ENCODE data around the gene DPF3.

The DPF3 gene

DNA sequence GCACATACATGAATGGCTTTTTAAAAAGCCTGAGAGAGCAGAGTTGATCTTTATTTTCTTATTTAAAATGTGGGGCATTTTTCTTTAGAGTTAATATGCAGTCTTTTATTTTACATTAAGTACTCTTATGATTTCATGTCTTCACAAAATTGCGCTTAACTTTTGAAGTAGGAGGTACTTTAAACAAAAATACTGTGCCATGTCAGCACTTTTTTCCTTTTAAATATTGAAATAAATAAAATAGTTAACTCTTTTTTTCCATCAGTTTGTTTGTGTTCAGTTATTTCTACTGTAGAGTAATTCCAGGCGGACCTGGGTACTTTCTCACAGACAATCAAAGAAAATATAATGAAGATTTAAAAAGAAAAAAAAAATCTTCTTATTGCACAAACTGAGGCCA is 231.7 kb downstream of the DPF3 start:
- Histone ChIP-seq H3K9me3 (ENCODE audit: control insufficient read depth, insufficient read depth, low read length) (no peaks in the 10 kb centered on the region), H3K4me2 (ENCODE audit: low read length) (no peak overlapping the region), H4K20me1 (ENCODE audit: control insufficient read depth, insufficient read depth, low read depth, low read length) (no peaks in the 10 kb centered on the region), H3K27ac (ENCODE audit: low read depth, low read length) (no peak overlapping the region), H3K36me3 (ENCODE audit: control insufficient read depth, low read length) (no peaks in the 10 kb centered on the region), H3K4me3 (ENCODE audit: low read length) (no peak overlapping the region), H3K4me1 (ENCODE audit: control insufficient read depth, low read length) (no peaks in the 10 kb centered on the region), H3F3A (ENCODE audit: control insufficient read depth, insufficient read depth) (no peaks in the 10 kb centered on the region), H3K27me3 (ENCODE audit: control insufficient read depth, low read length) (no peaks in the 10 kb centered on the region; the same call in 1 of the 2 replicates), H3K79me2 (ENCODE audit: control insufficient read depth, low read length) (no peaks in the 10 kb centered on the region), H3K9me2 (replicated peaks; ENCODE audit: control insufficient read depth, low read length) (no peaks in the 10 kb centered on the region)
- TF ChIP-seq CTCF (IDR thresholded peaks at IDR 0.05; ENCODE audit: low read depth, low read length, poor library complexity, severe bottlenecking) (no peak), EZH2phosphoT487 (IDR thresholded peaks at IDR 0.05; ENCODE audit: borderline replicate concordance, low read length) (no peak)

DNA sequence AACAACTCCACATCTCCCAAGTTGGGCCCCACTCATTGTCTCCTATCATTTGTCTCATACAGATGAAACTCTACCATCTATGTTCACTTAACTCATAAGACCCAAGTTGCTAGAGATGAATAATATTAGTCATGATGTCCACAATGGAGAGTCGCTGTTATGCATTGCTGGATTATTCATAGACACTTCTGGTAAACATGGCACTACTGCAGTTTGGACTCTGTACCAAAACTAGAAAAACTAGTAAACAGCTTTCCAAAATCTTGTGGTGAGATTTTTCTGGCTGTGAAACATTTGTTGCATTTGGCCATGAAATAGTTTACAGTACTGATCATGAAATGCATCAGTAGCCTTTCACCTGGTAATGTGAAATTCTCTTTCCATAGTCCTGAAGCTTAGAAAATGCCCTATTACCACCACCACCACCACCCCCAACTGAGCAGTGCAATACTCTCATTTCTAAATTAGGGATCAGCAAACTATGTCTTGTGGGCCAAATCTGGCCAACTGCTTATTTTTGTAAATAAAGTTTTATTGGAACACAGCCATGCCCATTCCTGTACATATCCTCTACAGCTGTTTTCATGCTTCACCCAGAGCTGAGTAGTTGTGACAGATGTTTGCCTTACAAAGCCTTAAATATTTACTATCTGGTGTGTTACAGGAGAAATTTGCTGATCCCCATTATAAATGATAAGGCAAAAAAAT is 236.5 kb downstream of the DPF3 start:
- H3K27ac ChIP-seq (ENCODE audit: low read depth, low read length) = no peak overlapping the region
- H3K4me3 ChIP-seq (ENCODE audit: low read length) = no peak overlapping the region
- no peaks in the 10 kb centered on the region for H3K9me2 ChIP-seq (replicated peaks; ENCODE audit: control insufficient read depth, low read length)
- no peaks in the 10 kb centered on the region for H3K9me3 ChIP-seq (ENCODE audit: control insufficient read depth, insufficient read depth, low read length)
- H3K36me3 ChIP-seq (ENCODE audit: control insufficient read depth, low read length) = no peaks in the 10 kb centered on the region
- H3K4me2 ChIP-seq (ENCODE audit: low read length) = no peak overlapping the region
- H3K79me2 ChIP-seq (ENCODE audit: control insufficient read depth, low read length) = no peaks in the 10 kb centered on the region
- H3K4me1 ChIP-seq (ENCODE audit: control insufficient read depth, low read length) = no peaks in the 10 kb centered on the region
- TF ChIP-seq EZH2phosphoT487 (IDR thresholded peaks at IDR 0.05; ENCODE audit: borderline replicate concordance, low read length) (no peak), CTCF (IDR thresholded peaks at IDR 0.05; ENCODE audit: low read depth, low read length, poor library complexity, severe bottlenecking) (no peak)
- no peaks in the 10 kb centered on the region for H3F3A ChIP-seq (ENCODE audit: control insufficient read depth, insufficient read depth)
- H3K27me3 ChIP-seq (ENCODE audit: control insufficient read depth, low read length) = no peaks in the 10 kb centered on the region; the same call in 1 of the 2 replicates
- no peaks in the 10 kb centered on the region for H4K20me1 ChIP-seq (ENCODE audit: control insufficient read depth, insufficient read depth, low read depth, low read length)

DNA sequence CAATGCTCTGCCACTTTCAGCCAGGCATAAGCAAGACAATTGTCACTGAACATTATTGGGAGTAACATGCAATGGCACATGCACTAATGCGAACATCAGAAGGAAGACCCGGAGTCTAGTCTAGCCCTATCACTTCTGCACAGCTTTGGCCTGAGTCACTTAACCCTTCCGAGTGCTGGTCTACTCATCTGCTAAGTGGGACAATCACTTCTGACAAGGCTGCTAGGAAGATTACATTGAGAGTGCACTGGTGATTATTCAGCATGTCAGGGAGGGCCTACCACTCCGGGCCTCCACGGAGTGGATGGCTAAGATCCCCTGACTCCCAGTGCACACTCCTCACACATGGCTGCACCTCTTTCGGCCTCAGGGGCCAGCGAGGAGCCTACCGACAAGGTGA is 240.9 kb downstream of the DPF3 start:
- TF ChIP-seq CTCF (IDR thresholded peaks at IDR 0.05; ENCODE audit: low read depth, low read length, poor library complexity, severe bottlenecking) (no peak), EZH2phosphoT487 (IDR thresholded peaks at IDR 0.05; ENCODE audit: borderline replicate concordance, low read length) (no peak)
- Histone ChIP-seq H3F3A (ENCODE audit: control insufficient read depth, insufficient read depth) (no peaks in the 10 kb centered on the region), H3K9me2 (replicated peaks; ENCODE audit: control insufficient read depth, low read length) (no peaks in the 10 kb centered on the region), H3K36me3 (ENCODE audit: control insufficient read depth, low read length) (no peaks in the 10 kb centered on the region), H4K20me1 (ENCODE audit: control insufficient read depth, insufficient read depth, low read depth, low read length) (no peaks in the 10 kb centered on the region), H3K27me3 (ENCODE audit: control insufficient read depth, low read length) (peaks cover 9% of the 10 kb centered on the region; the same call in 1 of the 2 replicates), H3K4me2 (ENCODE audit: low read length) (no peak overlapping the region), H3K4me1 (ENCODE audit: control insufficient read depth, low read length) (no peaks in the 10 kb centered on the region), H3K79me2 (ENCODE audit: control insufficient read depth, low read length) (no peaks in the 10 kb centered on the region), H3K27ac (ENCODE audit: low read depth, low read length) (no peak overlapping the region), H3K9me3 (ENCODE audit: control insufficient read depth, insufficient read depth, low read length) (no peaks in the 10 kb centered on the region), H3K4me3 (ENCODE audit: low read length) (no peak overlapping the region)
